ENCODE results near the gene LITAF.

Gene LITAF

GRCh38 chr16:11583166-11583565, 3.6 kb downstream of the LITAF start:
- H3K4me1 ChIP-seq (ENCODE audit: insufficient read depth, low read length, poor library complexity, severe bottlenecking), result peaks cover 41% of the 10 kb centered on the region
- H3K4me3 ChIP-seq (ENCODE audit: low read length, poor library complexity, severe bottlenecking), result no peak overlapping the region
- H3K9ac ChIP-seq (ENCODE audit: low read depth, low read length, poor library complexity, severe bottlenecking), result no peak overlapping the region
- H3F3A ChIP-seq (ENCODE audit: low read depth), result no peaks in the 10 kb centered on the region
- peak overlapping the region; percentile 75 for H3K4me2 ChIP-seq (ENCODE audit: low read depth, low read length, poor library complexity, severe bottlenecking)
- H3K9me2 ChIP-seq (replicated peaks; ENCODE audit: low read depth, low read length), result no peaks in the 10 kb centered on the region
- H3K36me3 ChIP-seq (ENCODE audit: insufficient read depth, low read length), result no peaks in the 10 kb centered on the region
- no peak overlapping the region for H2AFZ ChIP-seq (ENCODE audit: low read length)
- TF ChIP-seq EZH2phosphoT487 (IDR thresholded peaks at IDR 0.05; ENCODE audit: borderline replicate concordance) (no peak), CTCF (conservative IDR thresholded peaks at IDR 0.05; ENCODE audit: low read length) (no peak)
- H3K27me3 ChIP-seq (ENCODE audit: insufficient read depth, low read length, poor library complexity, severe bottlenecking), result no peaks in the 10 kb centered on the region
- H4K20me1 ChIP-seq (ENCODE audit: insufficient read depth, low read length, poor library complexity, severe bottlenecking), result no peaks in the 10 kb centered on the region
- peaks cover 22% of the 10 kb centered on the region for H3K79me2 ChIP-seq (ENCODE audit: insufficient read depth, low read length)
- no peaks in the 10 kb centered on the region for H3K9me3 ChIP-seq (ENCODE audit: insufficient read depth, low read depth, low read length)

GRCh38 chr16:11582157-11582814, 4.4 kb downstream of the LITAF start:
- H3K4me2 ChIP-seq (ENCODE audit: low read depth, low read length, poor library complexity, severe bottlenecking), result peak overlapping the region; percentile 75
- no peaks in the 10 kb centered on the region for H4K20me1 ChIP-seq (ENCODE audit: insufficient read depth, low read length, poor library complexity, severe bottlenecking)
- peaks cover 41% of the 10 kb centered on the region for H3K4me1 ChIP-seq (ENCODE audit: insufficient read depth, low read length, poor library complexity, severe bottlenecking)
- no peak overlapping the region for H3K9ac ChIP-seq (ENCODE audit: low read depth, low read length, poor library complexity, severe bottlenecking)
- no peak overlapping the region for H2AFZ ChIP-seq (ENCODE audit: low read length)
- H3K9me3 ChIP-seq (ENCODE audit: insufficient read depth, low read depth, low read length), result no peaks in the 10 kb centered on the region
- TF ChIP-seq CTCF (conservative IDR thresholded peaks at IDR 0.05; ENCODE audit: low read length) (no peak), EZH2phosphoT487 (IDR thresholded peaks at IDR 0.05; ENCODE audit: borderline replicate concordance) (no peak)
- no peaks in the 10 kb centered on the region for H3K9me2 ChIP-seq (replicated peaks; ENCODE audit: low read depth, low read length)
- H3F3A ChIP-seq (ENCODE audit: low read depth), result no peaks in the 10 kb centered on the region
- no peaks in the 10 kb centered on the region for H3K27me3 ChIP-seq (ENCODE audit: insufficient read depth, low read length, poor library complexity, severe bottlenecking)
- peaks cover 22% of the 10 kb centered on the region for H3K79me2 ChIP-seq (ENCODE audit: insufficient read depth, low read length)
- H3K4me3 ChIP-seq (ENCODE audit: low read length, poor library complexity, severe bottlenecking), result no peak overlapping the region
- no peaks in the 10 kb centered on the region for H3K36me3 ChIP-seq (ENCODE audit: insufficient read depth, low read length)

GRCh38 chr16:11581678-11582077, 5.0 kb downstream of the LITAF start:
- H3K79me2 ChIP-seq (ENCODE audit: insufficient read depth, low read length), result peaks cover 22% of the 10 kb centered on the region
- H2AFZ ChIP-seq (ENCODE audit: low read length), result no peak overlapping the region
- peak overlapping the region; percentile 75 for H3K4me2 ChIP-seq (ENCODE audit: low read depth, low read length, poor library complexity, severe bottlenecking)
- H3K9me2 ChIP-seq (replicated peaks; ENCODE audit: low read depth, low read length), result no peaks in the 10 kb centered on the region
- H3K9ac ChIP-seq (ENCODE audit: low read depth, low read length, poor library complexity, severe bottlenecking), result no peak overlapping the region
- TF ChIP-seq EZH2phosphoT487 (IDR thresholded peaks at IDR 0.05; ENCODE audit: borderline replicate concordance), result no peak
- TF ChIP-seq CTCF (conservative IDR thresholded peaks at IDR 0.05; ENCODE audit: low read length), result no peak
- H3F3A ChIP-seq (ENCODE audit: low read depth), result no peaks in the 10 kb centered on the region
- H3K27me3 ChIP-seq (ENCODE audit: insufficient read depth, low read length, poor library complexity, severe bottlenecking), result no peaks in the 10 kb centered on the region
- no peaks in the 10 kb centered on the region for H4K20me1 ChIP-seq (ENCODE audit: insufficient read depth, low read length, poor library complexity, severe bottlenecking)
- H3K4me3 ChIP-seq (ENCODE audit: low read length, poor library complexity, severe bottlenecking), result no peak overlapping the region
- peaks cover 45% of the 10 kb centered on the region for H3K4me1 ChIP-seq (ENCODE audit: insufficient read depth, low read length, poor library complexity, severe bottlenecking)
- no peaks in the 10 kb centered on the region for H3K36me3 ChIP-seq (ENCODE audit: insufficient read depth, low read length)
- no peaks in the 10 kb centered on the region for H3K9me3 ChIP-seq (ENCODE audit: insufficient read depth, low read depth, low read length)

All from Loucy (cell line).